HG03060 (cell line): ENCODE measurements around the gene RNF145.
A peak's percentile ranks its signal among the peaks of the same experiment; 100 is the strongest.

Experiments
- ATAC-seq: cut with Tn5 transposase; IDR thresholded peaks from one replicate; pipeline ENCODE4 v1.9.1; 2021; ENCODE audit warnings: low read depth, moderate number of reproducible peaks; ENCODE audit not compliant: unreplicated experiment

RNF145 gene

GRCh38 chr5:159220206-159220605, 10.9 kb upstream of the RNF145 start:
- ATAC-seq: no peak

DNA sequence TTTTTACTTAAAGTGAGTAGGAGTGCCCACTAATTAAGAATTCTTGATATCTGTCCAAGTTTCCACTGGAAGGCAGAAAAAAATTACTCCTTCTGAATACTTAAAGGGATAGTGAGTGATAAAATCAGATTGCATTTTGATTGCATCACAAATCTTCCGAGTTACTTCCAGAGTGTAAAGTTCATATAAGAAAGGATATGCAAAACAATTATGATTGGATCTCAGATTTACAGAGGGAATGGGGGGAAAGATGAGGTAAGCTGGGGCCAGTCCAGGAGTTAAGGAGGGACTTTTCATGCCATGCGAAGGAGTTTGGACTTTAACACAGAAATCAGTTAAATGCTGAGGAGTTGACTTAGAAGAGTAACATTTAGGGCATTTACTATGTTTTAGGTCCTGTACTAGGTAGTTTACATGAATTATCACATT, 9.3 kb upstream of the RNF145 start:
- no peak for ATAC-seq

DNA sequence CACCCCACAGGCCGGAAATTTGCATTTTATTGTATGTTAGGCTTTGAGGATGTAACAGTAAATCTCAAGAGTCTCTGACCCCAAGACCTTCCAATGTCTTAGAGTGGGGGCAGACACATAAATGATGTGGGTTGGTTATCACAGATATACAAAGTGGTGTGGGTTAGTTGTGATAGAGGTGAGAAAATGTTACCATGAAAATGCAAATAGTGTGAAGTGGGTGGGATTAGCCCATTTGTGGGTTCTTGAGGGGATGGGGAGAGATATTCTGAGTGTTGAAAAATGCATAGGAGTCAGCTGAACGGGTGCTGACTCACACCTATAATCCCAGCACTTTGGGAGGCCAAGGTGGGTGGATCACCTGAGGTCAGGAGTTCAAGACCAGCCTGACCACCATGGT, 7.9 kb upstream of the RNF145 start:
- no peak for ATAC-seq

- ATAC-seq: no peak
Measured at GRCh38 chr5:159216454-159216853, 7.1 kb upstream of the RNF145 start.

DNA sequence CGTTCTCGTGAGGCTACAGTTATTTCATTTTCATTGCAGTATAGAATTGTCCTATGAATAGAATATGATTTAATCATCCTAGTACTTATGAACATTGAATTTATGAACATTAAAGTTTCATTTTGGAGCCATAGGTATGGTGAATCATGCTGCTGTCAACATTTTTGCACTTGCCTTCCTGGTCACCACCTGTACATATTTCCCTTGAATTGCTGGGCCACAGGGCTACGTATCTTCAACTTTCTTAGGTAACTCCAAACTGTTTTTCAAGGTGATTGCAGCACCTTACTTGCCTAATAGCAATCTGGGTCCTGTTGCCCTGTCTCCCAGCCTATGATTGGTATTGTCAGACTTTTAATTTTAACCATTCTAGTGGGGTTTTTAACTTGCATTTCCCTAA, 6.5 kb upstream of the RNF145 start:
- no peak for ATAC-seq

- ATAC-seq: no peak
Measured at GRCh38 chr5:159214486-159215271, 5.3 kb upstream of the RNF145 start.

- ATAC-seq: no peak
Measured at GRCh38 chr5:159212657-159213462, 3.5 kb upstream of the RNF145 start.

- ATAC-seq: no peak
Measured at GRCh38 chr5:159211729-159212174, 2.4 kb upstream of the RNF145 start.

- ATAC-seq: no peak
Measured at GRCh38 chr5:159210846-159211245, 1.5 kb upstream of the RNF145 start.

DNA sequence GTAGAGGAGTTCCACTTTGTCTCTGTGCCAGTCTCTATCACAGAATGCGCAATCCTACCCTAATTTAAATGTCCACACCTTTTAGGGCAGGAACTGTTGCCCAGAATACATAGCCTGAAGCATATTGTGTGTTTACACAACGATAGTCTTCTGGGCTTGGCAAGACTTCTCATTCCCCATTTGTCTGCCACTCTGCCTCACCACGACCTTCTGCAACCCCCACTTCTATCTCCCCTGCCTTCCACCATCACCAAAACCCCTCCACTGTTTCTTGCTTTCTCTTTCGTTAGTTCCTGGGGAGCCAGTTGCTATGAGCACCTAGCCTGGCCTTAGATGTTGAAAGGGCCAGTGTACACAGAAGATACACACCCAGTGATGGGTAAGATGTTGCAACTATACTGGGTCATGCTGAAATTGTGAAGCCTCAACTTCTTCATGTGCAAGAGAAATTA, 883 bp upstream of the RNF145 start:
- no peak for ATAC-seq

GRCh38 chr5:159208514-159209437, 577 bp downstream of the RNF145 start:
- no peak for ATAC-seq

- ATAC-seq: peak; percentile 36
Measured at GRCh38 chr5:159207686-159208513, 1.5 kb downstream of the RNF145 start.

DNA sequence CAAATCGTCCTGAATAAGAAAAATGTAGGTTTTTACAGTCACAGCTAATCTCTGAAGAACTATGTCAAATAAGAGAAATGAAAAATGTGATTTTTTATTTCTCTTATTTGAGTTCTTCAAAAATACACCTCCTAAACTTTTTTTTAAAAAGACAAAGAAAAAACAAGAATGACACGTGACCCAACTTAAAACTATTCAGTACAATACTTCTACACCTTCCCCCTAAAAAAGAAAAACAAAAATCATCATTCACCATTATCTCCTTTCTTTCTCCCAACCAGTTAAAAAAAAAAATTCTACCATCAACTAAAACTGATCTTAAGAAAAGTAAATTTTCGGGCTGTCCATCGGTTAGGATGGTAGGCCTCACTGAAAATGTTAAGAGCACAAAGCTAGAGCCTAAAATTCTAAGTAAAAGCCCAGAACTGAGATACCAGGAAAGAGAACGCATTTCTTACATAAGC, 2.1 kb downstream of the RNF145 start:
- no peak for ATAC-seq

- no peak for ATAC-seq
Measured at GRCh38 chr5:159206818-159207217, 2.5 kb downstream of the RNF145 start.

- no peak for ATAC-seq
Measured at GRCh38 chr5:159206368-159206767, 3.0 kb downstream of the RNF145 start.

GRCh38 chr5:159203351-159203750, 6.0 kb downstream of the RNF145 start:
- ATAC-seq: no peak

GRCh38 chr5:159202151-159202550, 7.2 kb downstream of the RNF145 start:
- no peak for ATAC-seq

DNA sequence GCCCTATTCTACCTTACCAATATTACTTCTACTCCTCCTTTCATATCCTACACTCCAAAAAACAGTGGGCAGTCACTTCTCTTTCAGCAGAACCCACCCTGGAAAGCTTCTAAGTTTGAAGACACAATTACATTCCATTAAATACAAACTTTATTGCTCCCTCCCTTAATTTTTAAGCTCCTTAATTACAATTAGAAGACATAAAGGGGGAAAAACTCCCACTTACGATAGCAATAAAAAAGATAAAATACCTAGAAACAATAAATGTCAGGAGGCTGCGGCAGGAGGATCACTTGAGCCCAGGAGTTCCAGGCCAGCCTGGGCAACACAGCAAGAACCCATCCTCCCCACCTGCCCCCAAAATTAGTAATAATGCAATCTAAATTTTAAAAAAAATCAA, 9.6 kb downstream of the RNF145 start:
- no peak for ATAC-seq

DNA sequence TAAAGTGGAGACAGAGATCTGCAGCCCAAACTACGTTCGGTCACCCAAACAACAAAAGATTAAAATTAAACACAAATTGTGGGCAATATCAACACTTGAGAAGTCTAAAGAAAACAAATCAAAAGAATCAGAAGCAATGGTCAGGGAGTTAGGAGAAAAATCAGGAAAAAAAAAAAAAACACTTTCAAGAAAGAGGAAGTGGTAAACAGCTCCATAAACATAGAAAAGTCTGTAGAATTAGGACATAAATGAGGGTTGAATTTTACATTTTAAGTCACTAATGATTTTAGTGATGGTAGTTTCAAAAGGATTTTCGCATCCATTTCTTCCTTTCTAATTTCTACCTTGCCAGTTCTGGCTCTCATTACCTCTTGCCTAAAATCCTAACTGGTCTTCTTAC, 10.1 kb downstream of the RNF145 start:
- no peak for ATAC-seq
